NCI-H2227 (cell line): Measurements from ENCODE around the gene RFLNA.
"Not testable (repeated sequence)": the region's sequence is repeated elsewhere in the genome, so short reads cannot be mapped to it uniquely, and the experiment has no call there.

ENCODE experiments used
- DNase-seq: peaks from one replicate; lab custom pipeline; 2025; ENCODE audit not compliant: unreplicated experiment; lab: John Stamatoyannopoulos, UW

RFLNA gene

DNA sequence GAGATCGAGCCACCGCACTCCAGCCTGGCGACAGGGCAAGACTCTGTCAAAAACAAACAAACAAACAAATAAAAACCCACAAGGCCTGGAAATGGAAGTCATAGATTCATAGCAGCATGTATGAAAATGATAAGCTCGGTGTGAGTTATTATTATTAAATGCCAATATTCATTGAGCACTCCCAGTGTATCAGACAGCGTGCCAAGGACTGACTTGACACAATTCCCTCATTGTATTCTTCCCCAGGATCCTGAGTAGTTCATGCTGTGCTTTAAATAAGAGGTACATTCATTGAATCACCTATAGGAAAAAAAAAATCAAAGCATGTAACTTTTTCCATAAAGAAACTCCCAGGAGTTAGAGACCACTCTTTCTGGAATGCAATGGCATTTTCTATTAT, 12.6 kb upstream of the RFLNA start:
- no peak for DNase-seq

DNA sequence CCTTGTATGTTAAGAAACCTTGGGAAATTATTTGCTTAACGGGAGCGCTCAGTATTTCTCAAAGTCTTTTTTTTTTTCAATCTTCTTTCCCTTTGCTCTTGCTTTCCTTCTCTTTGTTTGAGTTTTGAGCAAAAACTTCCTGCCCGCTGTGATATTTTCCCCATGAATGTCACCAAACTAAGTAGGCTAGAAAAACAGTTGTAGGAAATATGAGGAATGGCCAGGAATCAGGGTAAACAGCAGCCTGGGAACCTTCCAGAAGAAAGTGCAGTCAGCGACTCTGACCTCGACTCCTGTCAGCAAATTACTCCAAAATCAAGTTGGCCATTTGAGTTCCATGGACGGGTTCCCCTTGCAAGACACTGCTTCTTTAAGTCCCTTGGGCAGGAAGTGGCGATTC, 11.6 kb upstream of the RFLNA start:
- DNase-seq = no peak

DNA sequence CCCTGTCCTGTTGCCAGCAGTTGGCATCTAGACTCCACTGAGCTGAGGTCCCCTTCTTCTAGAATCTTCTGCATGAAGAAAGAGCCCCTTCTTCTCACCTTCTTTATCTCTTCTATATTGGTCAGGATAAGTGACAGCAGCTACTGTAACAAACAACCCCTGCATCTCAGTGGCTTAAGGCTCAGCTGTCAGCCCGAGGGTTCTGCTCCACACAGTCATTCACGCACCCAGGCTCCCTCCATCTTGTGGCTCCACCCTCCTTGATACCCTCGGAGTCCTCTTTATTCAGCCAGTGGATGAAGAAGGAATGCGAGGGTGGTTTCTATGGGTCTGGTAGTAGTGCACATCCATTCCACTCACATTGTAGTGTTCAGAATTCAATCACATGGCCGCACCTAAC, 10.5 kb upstream of the RFLNA start:
- DNase-seq = no peak

DNA sequence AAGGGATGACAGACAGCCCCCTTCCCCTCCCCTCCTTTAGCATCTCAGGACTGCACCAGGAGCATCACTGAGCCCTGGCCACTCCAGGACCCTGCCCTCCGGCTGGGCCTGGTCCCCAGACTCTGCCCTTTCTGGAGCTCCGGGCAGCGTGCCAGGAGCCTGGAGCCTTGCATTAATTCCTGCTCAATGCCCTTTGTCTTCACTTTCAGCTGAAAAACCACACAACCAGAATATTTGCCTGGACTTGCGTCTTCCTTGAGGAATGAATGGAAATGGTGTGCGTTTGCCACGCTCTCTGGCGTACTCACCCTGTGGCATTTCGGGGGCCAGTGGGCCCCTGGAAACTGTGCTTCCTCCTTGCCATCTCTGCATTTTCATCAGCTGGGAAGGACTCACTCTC, 8.5 kb upstream of the RFLNA start:
- no peak for DNase-seq

DNA sequence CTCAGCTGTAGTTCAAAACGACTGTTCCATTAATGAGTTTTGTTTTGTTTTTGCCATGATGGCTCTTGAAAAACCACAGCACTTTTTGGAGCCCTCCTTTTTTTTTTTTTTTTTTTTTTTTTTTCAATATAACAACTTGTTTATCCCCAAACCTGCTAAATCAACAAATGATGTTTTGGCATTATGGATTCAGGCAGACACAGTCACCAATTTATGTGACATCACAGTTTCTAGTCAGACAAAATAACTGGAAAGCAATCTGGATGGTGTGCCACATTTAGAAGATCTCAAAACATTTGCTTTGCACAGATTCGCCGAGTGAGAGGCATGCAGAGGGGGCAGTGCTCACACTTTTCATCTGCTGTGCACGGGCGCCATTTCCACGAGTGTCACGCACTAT, 7.9 kb upstream of the RFLNA start:
- no peak for DNase-seq

DNA sequence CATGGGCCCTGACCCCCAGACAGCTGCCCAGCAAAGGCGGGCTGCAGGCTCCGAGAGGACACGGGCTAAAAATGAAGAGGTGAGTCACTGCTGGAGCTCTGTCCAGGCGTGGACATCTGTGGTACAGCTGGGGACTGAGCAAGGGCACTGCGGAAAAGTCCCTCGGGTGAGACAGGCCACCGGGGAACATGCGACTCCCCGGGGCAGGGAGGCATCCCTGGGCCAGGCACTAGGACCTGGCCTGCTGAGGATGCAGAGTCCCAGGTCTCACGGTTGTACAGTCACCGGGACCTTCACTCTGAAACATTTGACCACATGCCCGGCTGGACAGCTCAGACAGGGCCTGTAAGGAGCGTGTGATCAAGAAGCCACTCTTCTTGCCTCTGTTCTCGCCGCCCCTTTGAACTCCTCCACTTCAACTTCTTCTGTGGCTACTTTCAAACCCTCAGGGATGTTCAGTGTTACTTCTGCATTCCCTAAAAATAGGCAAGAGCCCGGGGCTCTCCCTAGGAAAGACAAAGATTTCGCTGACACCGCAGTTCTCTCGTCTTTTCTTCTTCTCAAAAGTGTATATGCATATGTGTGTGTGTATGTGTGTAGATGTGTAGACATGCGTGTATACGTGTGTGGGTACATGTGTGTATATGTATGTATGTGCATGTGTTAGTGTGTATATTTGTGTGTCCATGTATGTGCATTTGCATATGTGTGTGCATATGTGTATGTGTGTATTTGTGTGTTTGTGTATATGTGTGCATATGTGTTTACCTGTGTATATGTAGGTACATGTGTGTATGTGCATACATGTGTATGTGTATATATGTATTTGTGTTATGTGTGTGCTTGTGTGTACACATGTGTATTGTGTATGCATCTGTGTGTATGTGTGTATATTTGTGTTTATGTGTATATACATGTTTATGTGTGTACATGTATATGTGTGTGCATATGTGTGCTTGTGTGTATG, 5.0 kb upstream of the RFLNA start:
- no peak for DNase-seq

DNA sequence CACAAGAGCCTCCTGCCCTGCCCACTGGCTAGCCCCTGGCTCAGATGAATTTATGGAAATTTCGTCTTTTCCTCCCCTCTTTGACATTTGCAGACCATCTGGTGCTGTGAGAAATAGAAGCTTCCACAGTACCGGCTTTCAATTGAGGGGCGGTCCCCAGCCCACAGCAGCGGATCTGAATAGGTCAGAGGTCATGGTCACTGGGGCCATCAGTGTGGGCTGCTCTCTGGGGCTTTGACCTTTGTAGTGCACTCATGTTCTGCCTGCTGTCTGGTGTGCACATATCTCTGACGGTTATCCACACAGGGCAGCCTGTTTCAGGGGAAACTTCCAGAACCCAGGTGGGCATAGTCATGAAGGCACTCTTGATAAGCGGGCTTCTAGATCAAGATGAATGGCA, 2.5 kb upstream of the RFLNA start:
- no peak for DNase-seq

DNA sequence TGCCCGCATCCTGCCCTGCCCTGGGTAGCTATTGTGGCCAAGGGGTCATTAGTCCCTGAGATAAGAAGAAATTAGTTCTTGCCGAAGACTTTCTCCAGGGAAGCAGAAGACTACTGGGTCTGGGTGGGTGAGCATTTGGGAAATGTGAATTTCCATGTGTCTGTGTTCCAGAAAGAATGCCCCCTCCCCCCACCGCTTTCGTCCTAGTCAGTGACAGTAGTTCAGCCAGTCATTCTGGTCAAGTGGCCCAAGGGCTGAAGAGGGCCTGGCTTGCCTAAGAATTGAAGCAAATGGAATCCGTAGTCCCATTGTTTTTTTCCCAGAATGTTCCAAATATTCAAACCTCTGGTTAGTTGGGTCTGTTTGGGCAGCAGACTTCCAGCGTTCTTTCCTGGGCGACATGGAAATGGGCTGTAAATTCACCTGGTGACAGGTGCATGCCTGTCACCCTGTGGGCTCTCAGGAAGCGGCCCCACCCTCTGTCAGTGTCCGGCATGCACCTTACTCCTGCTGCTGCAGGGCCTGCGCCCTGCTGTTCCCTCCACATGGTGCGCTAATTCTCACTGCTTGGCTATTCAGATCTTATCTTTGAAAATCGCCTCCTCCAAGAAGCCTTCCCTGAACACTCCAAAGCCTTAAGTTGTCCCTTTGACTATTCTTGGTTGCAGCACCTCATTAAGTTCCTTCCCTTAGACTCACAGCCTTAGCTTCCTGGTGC, 1.4 kb upstream of the RFLNA start:
- no peak for DNase-seq

DNA sequence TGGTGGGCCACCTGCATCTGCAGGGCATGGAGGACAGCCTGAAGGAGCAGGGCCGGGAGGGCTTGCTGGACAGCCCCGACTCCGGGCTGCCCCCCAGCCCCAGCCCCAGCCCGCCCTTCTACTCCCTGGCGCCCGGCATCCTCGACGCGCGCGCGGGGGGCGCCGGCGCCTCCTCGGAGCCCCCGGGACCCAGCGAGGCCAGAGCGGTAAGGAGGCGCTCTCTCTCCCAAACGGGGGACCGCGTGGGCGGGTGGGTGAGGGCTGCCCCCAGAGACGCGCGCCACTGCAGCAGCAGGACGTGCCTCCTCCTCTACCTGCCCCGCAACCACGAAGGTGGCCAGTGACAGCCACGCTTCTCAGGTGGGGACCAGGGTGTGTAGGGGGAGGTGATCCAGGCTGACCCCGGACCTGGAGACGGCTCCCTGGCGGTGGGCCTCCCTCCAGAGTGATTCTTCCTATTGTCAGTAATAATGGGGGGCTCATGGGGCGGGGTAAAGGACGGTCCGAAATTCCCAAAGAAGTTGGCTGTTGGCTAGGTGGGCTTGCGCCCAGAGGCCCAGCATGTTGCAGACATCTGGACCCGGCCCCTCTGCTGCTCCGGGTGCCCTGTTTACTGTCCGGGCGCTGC, 652 bp downstream of the RFLNA start:
- DNase-seq = no peak

DNA sequence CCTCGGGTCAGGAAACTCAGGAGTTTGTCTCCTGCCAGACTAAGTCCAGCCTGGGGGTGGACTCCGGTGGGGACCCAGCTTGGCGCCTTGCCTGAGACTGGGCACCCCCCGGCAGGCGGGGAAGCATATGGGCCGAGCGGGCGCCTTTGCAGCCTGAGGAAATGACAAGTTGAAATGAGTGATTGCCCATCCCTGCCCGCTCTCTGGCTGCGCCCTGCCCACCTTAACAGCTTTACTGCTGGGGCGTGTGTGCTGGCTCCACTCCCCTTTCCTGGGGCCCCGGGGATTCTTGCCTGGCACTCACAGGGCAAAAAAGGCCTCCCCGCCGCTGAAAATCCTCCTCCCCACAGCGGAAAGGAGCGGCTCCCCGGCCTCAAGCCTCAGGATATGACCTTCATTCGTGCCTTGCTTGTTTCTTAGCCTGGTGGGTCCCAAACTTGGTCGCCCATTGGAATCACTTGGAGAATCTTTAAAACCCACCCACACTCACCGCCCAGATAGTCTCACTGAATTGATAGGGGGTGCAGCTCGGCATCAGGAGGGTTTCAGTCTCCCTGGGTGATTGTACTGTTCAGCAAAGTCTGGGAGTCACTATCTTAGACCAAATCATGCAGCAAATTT, 1.5 kb downstream of the RFLNA start:
- peak; percentile 36 for DNase-seq

DNA sequence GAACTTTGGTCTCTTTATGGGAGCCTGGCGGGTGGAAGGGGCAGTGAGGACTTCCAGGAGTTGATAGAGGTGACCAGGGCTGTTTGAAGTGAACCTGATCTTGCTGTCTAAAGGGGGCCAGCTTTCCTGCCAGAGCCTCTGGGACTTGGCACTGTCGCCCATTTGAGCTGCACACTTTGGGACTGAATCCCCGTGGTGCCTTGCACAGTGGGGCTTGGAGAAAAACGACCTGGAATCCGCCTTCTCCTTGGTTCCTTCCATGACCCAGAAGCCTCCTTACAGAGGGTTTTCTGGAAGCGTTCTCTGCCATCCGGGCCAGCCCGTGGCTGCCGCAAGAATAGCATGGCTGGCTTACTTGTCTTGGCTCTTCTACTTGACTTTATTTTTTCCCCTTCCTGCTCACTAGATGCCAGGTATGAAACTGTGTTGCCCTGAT, 2.0 kb downstream of the RFLNA start:
- DNase-seq = no peak

DNA sequence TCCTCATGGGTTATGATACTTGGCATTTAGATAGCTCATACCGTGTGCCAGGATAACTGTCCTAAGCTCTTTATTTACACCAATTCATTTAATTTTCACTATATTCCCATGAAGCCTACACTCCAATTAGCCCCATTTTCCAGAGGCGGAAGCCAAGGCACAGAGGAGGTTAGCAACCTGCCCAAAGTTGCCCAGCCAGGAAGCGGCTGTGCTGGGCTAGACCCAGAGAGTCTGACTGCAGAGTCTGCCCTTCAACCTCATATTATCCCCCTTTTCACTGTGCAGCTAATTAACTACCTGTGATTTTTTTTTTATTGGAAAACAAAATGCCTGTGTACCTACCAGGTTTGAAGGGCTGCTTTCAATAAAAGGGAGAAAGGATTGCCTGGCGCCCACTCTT, 2.5 kb downstream of the RFLNA start:
- DNase-seq = no peak

DNA sequence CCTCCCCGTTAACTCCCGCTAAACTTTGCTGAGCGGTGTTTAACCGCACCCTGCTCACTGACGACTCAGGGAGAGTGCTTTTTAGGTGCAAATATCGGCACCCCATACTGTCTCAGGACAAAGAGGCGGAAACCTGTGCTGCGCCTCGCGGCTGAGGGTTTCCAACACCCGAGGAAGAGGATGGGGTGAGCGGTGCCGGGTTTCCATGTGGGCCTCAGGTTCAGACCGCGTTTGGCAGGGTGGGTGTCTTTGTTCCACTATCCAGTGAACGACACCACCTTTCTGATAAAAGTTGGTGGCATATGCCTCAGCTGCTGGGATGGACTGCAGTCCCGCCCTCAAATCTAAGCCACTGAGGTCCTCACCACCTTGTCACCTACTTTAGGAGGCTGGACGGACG, 3.0 kb downstream of the RFLNA start:
- DNase-seq = no peak

DNA sequence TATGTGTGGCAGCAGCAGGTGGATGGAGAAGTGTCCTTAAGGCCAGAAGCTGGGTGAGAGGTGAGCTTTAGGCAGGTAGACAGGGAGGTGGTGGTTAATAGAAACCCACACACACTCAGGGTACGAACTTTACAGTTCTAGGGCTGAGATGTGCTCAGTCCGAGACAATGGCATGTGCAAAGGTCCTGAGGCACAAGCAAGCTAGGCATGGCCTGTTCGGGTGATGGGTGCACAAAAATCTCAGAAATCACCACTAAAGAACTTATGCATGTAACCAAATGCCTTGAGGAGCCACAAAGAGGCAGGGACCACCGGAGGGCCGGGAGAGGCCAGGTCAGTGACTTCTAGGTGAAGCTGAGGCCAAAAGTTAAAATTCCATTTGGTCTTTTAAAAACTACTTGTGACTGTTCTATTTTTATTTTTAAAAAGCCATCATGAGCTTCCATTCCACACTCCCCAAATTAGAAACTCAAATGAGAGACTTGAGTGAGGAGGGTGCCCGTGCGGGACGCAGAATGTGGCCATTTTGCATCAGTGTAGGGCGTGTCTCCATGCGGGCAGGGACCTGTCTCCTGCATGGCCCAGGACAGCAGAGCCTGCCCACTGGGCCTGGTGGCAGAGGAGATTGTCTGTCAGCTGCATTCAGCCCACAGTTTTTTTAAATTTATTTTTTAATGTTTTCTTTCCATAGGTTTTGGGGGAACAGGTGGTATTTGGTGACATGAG, 4.0 kb downstream of the RFLNA start:
- no peak for DNase-seq

DNA sequence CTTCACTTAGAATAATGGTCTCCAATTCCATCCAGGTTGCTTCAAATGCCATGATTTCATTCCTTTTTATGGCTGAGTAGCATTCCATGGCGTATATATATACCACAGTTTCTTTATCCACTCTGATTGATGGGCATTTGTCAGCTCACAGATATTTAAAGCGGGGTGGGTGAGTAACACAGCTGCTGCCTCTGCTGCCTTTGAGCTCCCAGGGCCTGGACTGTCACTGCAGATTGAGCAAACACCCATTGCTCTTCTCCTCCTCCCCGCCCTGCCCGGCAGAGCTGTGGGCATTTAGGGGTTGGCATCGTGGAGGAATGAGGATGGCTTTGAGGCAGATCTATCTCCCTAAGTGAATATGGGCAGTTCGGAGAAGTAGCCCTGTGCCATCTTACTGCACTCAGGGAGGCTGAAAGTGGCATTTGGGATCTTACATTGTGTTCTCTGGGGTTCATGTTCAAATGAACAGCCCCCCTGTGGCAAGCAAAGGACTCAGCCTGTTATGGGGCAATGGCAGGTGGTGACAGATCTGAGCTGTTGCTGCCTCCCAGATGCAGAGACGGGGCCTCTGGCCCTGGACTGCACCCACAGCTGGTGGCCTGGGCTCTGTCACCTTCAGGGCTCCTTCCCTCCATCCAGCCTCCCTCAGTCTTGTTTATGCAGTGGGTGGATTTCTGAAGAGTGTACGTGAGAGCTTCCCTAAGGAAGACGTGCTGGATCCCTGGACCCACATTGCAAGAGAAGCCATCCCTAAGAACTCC, 4.9 kb downstream of the RFLNA start:
- no peak for DNase-seq

DNA sequence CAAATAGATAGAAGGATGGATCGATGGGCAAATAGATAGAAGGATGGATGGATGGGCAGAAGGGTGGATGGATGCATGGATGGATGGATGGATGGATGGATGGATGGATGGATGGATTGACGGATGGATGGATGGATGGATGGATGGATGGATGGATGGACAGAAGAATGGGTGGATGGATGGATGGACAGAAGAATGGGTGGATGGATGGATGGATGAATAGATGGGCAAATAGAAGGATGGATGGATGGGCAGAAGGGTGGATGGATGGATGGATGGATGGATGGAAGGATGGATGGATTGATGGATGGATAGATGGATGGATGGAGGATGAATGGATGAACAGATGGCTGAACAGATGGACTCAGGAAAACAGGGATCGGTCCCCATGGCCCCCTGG, 5.8 kb downstream of the RFLNA start:
- not testable (repeated sequence) for DNase-seq

DNA sequence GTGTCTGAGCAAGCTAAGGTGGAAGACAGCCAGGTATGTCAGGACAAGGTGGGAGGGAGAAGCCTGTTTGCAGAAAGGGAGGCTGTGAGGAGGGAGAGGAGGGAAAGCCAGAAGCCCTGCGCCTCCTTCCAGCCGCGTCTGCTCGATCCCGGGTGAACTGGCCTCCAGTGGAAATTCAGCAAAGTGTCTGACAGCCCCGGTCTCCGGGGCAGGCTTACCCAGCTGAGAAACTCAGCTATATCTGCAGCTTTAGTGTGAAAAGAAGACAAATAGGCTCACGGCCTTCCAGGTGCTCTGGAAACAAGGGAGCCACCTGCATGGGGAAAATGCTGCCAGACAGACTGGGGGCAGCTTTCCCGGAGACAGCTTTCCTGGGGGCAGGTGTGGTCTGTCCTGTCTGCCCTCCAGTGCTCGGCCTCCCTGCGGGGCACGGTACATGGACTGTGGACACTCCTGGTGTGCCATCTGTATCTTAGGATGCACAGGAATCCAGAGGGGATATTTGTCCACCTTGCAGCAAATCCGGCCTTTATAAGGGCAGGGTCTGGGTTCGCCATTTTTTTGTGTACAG, 6.3 kb downstream of the RFLNA start:
- DNase-seq = no peak

DNA sequence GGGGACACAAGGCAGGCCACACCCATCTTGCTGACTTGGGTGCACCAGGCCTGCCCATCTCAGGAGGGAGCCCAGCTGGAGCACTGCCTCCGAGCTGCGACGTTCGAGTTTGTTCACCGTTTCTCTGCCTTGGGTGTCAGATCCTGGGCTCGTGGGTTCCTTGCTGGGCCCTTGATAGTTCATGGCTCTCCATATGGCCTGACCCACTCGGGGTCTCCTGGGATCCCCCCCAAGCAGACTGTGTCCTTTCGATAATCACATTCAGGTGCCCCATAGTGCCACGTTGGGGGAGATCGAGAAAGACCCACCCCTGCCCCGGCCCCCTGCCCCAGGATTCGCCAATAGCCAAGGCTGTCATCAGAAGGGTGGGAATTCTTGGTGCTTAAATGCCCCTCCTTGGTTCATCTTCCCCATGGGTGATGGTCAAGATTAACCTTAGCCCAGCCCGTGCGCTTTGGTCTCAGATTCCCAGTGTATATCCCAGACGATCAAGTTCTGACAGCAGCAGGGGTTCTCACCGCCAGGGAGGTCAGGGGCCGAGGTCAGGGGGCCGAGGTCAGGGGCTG, 7.4 kb downstream of the RFLNA start:
- no peak for DNase-seq

DNA sequence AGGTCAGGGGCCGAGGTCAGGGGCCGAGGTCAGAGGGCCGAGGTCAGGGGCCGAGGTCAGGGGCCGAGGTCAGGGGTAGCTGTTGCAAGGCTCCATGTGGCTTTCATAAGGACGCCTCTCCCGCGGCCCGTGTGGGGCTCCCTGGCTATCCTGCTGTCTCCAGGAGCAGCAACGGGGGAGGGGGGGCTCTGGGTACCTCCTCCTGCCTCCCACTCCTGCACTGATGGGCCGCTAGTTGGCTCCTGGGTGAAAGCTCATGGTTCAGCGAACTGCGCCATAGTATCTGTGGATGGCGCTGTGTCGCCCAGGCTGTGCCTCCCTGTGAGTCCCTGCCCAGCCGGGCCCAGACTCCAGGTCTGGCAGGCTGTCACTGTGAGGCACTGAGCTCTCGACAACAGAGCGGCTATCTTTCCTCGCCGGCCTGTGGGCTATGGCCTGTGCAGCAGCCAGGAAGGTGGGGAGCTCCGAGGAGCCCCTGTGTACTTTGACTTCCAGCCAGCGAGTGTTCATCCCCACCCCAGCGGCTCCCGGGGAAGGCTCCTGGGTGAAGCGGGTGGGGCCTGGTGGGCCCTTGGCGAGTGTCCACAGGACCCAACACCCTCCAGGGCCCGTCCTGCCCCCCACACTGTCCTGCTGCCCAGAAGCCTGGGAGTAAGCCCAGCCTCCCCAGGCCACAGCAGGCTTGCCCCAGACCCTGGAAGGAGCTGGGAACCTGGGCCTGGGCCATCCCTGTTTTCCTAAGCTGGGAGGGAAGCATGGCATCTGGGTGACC, 8.1 kb downstream of the RFLNA start:
- DNase-seq = no peak
